Measurements from ENCODE around the gene SSX1. TPM values are rescaled to one million over a fixed set of nuclear protein-coding genes. Genes with fewer than 3 reads are reported as not detected.
"Not testable (repeated sequence)": the region's sequence is repeated elsewhere in the genome, so short reads cannot be mapped to it uniquely, and the experiment has no call there.

The SSX1 gene
- total RNA-seq, 1 donor, result not detected

DNA sequence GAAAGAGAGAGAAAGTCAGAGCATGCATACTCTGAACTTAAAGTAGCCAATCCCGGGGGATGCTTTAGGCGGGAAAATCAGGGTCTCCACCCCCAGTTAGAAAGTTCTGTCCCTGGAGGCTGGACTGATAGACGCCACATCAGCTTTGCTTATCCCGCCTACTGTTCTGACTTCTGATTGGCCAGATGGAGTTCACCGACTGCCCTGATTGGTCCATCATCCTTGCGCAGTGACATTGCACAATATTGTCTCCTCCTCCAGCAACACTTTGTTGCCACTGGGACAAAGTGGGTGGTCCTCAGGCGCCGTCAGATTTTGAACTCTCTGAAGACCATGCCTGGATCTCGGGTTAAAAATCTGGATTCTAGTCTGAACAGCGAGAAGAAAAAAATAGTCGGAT, 51.0 kb downstream of the SSX1 start:
- Histone ChIP-seq H3K4me1 (ENCODE audit: insufficient read depth, low read length) (no peaks in the 10 kb centered on the region), H3K4me3 (ENCODE audit: insufficient read depth, low read length) (no peak overlapping the region), H4K20me1 (ENCODE audit: insufficient read depth, low read length) (no peaks in the 10 kb centered on the region), H3K79me2 (ENCODE audit: insufficient read depth, low read length) (no peaks in the 10 kb centered on the region), H3K9me3 (ENCODE audit: low read depth, low read length) (no peaks in the 10 kb centered on the region), H3K27me3 (ENCODE audit: insufficient read depth, low read length) (no peaks in the 10 kb centered on the region), H3K4me2 (ENCODE audit: insufficient read depth, low read length) (no peak overlapping the region), H3K27ac (ENCODE audit: low read depth, low read length) (no peak overlapping the region), H3K36me3 (ENCODE audit: insufficient read depth, low read length) (no peaks in the 10 kb centered on the region), H2AFZ (ENCODE audit: low read length) (no peak overlapping the region)
- TF ChIP-seq, protein P1, sequence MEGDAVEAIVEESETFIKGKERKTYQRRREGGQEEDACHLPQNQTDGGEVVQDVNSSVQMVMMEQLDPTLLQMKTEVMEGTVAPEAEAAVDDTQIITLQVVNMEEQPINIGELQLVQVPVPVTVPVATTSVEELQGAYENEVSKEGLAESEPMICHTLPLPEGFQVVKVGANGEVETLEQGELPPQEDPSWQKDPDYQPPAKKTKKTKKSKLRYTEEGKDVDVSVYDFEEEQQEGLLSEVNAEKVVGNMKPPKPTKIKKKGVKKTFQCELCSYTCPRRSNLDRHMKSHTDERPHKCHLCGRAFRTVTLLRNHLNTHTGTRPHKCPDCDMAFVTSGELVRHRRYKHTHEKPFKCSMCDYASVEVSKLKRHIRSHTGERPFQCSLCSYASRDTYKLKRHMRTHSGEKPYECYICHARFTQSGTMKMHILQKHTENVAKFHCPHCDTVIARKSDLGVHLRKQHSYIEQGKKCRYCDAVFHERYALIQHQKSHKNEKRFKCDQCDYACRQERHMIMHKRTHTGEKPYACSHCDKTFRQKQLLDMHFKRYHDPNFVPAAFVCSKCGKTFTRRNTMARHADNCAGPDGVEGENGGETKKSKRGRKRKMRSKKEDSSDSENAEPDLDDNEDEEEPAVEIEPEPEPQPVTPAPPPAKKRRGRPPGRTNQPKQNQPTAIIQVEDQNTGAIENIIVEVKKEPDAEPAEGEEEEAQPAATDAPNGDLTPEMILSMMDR (IDR thresholded peaks at IDR 0.05; ENCODE audit: extremely low read depth, low read depth, low read length), result no peak
- no peak for DNase-seq (ENCODE audit: insufficient read length, low spot score, missing footprints)

DNA sequence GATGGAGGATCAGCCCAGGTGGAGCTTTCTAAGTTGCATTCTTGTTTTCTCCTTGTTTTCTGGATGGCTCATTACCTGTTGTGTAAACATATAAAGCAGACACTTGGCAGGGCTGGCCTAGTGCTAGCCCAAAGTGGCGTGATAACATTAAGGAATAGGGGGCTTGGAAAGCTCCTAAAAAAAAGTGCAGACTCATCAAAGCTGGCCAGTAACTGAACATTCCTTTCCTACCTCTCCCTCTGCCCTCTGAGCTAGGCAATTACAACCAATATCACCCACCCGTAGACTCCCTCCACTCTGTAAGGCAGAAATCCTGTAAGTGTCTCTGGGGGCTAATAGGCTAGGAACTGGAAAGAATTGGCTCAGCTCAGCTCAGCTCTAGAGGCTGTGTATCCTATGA, 58.8 kb downstream of the SSX1 start:
- not testable (repeated sequence) for H2AFZ ChIP-seq (ENCODE audit: low read length); H3K4me2 ChIP-seq (ENCODE audit: insufficient read depth, low read length); H3K27me3 ChIP-seq (ENCODE audit: insufficient read depth, low read length); H3K4me1 ChIP-seq (ENCODE audit: insufficient read depth, low read length); H3K27ac ChIP-seq (ENCODE audit: low read depth, low read length); DNase-seq (ENCODE audit: insufficient read length, low spot score, missing footprints); H3K79me2 ChIP-seq (ENCODE audit: insufficient read depth, low read length); H3K36me3 ChIP-seq (ENCODE audit: insufficient read depth, low read length); H3K4me3 ChIP-seq (ENCODE audit: insufficient read depth, low read length); H4K20me1 ChIP-seq (ENCODE audit: insufficient read depth, low read length); H3K9me3 ChIP-seq (ENCODE audit: low read depth, low read length)

Small RNAs within 50 kb of the gene (small RNA-seq; reads per million reads assigned to genes)
- gene AC245047.3 (not detected), gene AC245047.4 (not detected), gene RNA5SP503 (not detected)

Other genes with a start within 250 kb of the SSX1 start
- gene SPACA5, start 248.4 kb upstream of the SSX1 start, total RNA-seq, result not detected in 2 replicates
- 0.72 and 2.1 TPM in 2 replicates for gene ZNF630, start 183.8 kb upstream of the SSX1 start, total RNA-seq
- not detected in 2 replicates for gene SPACA5B, start 124.8 kb upstream of the SSX1 start, total RNA-seq
- gene SSX5, start 58.6 kb upstream of the SSX1 start, total RNA-seq, result not detected in 2 replicates
- not detected in 2 replicates for gene SSX3, start 101.3 kb downstream of the SSX1 start, total RNA-seq
- not detected in 2 replicates for gene SSX4, start 128.1 kb downstream of the SSX1 start, total RNA-seq
- not detected in 2 replicates for gene SSX4B, start 156.6 kb downstream of the SSX1 start, total RNA-seq
- gene SLC38A5, start 214.9 kb downstream of the SSX1 start, total RNA-seq, result 48.9 and 52.8 TPM in 2 replicates
- 67.3 and 67.5 TPM in 2 replicates for gene FTSJ1, start 220.8 kb downstream of the SSX1 start, total RNA-seq